ENCODE data around the gene TFAP2A.

The TFAP2A gene

DNA sequence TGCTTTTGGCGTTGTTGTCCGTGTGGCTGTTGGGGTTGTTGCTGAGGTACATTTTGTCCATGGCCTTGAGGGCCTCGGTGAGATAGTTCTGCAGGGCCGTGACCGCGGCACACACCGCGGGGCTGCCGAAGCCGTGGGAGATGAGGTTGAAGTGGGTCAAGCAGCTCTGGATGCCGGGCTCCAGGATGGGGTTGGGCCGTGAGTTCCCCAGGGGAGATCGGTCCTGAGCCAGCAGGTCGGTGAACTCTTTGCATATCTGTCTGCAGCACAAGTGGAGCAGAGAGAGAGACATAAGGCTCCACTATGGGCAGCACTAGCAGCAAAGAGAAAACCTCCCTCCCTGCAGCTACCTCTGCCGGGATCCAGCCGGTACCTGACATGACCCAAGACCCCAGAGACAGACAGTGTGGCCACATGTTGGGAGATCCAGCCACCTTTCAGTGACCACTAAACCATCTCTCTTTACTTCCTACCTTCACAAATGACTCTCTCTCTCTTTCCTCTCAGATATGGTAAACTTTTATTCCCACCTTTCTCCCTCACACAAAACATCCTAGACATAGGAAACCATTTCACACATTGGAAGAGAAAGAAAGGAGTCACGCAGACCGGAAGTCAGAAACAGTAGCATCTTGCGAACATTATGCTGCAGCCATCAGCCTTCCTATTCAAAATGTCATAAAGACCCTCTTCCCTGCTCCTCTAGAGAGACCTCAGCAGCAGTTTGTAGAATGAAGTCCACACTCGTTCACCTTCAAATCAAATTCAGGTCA, 16.2 kb downstream of the TFAP2A start:
- no peak for DNase-seq

- DNase-seq, result no peak
These were observed 17.0 kb downstream of the TFAP2A start for GRCh38 chr6:10397756-10398445.

DNA sequence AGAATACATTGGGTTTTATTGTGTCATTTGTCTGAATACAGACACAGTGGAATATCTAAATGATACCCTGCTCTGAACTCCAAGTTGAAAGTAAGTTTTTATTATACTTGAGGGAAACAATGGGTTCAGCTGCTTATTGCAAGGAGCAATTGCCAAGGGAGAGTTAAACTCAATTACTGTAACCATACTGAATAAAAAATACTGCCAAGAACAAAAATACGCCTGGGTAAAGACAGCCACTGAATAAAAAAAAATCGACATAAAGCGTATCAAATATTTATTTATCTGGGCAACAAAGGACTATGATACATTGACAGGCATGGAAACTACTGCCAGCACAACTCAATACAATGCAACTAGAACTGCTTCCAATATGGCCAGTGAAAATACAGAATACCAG, 18.1 kb downstream of the TFAP2A start:
- no peak for DNase-seq

DNA sequence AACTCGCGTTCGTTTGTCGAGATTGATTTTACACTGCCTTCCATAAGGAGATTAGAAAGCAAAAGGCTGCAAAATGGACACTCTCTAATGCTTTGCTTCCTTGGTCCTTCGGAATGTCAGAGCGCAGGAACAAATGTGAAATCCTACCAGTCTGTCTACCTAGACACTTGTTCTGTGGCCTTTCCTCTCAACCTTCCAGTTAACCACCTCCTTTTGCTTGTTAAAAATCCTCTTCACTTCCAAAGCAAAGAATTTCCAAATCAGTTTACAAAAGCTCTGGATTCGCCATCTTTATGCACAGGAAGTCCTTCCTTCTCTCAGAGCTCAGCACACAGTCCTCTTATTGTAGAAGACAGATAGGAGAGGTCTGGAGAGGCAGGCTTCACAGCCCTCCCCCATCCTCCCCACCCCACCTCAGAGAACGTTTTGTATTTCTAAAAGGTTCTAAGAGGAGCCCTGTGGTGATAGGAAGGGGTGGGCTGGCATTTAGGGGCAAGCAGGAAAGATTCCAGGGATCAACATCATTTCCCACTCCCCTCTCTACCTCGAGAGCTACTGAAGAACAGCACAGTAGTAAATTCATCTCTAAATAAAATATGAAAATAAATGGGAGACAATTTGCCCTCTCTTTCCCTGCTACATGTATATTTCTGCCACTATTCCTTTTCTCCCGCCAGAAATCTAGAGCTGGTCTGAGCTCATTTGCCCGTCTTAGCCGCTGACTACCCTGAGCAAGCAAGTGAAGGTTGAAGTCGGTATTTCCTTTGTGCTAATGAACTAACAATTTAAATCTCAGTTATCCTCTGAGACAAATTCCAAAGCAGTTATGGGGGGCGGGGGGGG, 18.9 kb downstream of the TFAP2A start:
- DNase-seq, result no peak

- DNase-seq, result no peak
These were observed 19.6 kb downstream of the TFAP2A start for GRCh38 chr6:10395171-10395703.

DNA sequence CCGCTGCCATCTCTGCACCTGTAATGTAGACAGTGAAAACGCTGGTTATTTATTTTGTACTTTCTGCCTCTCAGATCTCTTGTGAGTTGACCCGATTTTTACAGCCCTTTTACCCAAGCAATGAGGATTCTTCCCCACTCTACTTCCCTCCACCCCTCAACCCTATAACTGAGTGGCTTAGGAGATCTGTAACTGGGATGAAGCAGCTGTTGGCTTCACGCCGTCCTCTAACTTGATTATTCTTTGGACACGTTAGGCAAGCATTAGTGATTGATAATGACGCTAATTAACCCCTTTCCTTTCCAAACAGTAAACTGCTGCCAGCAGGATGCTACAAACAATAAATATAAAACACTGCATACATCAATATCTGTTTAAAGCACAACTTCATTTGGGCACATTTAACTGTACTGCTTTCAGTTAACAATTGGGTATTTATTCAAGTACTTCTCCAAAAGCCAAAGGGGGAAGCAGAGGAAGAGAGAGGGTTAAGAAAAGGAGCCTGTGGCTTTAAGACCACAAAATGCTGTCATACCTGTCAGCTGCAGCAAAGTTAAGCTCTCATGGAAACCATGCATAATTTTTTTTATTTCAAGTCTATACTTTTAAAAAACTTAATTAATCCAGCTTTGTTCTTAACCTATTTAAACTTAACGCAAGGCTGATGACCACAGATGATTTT, 21.2 kb downstream of the TFAP2A start:
- no peak for DNase-seq

DNA sequence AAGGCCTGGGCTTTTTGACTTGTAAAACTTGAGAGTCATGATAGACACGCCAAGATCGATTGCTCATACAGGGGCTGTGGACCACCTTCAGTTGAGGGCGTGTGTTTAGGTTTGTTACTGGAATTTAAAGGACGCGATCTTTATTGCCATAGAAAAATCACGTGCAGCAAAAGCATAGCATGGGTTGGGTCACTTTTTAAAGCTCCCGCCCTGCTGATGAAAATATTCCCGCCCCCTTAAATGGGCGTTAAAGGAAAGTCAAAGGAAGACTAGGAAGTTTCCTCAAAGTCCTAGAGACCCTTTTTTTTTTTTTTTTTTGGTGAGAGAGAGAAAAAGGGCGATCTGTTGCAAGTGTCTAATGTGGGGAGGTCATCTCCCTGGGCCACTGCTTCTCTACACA, 23.1 kb downstream of the TFAP2A start:
- no peak for DNase-seq

GRCh38 chr6:10391299-10391630, 23.6 kb downstream of the TFAP2A start:
- DNase-seq, result no peak

GRCh38 chr6:10390495-10391298, 24.2 kb downstream of the TFAP2A start:
- DNase-seq, result no peak

DNA sequence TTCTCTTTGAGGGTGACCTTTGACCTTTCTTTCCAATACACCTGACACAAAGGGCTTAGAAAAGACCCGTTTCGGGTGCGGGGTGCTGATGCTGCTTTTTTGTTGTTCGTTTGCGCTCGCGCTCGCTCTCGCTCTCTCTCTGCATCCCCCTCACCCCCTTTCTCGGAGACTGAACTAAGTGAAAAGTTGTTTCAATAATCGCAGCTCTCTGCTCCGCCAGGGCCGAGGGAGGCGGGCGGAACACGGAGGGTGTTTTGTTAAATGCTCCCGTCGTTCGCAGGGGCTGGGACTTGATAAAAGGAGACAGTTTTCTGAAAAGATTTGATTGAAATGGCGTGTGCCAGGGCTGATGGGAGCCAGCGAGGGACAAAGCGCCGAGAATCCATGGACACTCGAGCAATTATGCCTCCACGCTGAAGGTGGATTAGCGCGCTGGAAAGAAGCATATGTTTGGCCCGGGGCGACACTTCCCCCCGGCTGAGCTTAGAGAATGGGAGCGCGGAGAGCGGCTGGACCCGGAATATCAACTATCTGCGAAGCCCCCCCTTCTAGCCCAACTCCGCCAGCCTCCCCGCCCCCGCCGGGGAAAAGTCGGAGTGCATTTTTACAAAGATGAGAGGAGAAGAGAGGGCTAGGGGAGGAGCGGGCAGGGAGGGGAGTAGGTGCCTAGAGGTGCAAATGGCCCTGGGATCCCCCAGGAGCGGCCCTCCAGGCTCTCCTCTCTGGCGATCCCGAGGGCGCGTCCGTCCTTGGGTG, 25.0 kb downstream of the TFAP2A start:
- no peak for DNase-seq

DNA sequence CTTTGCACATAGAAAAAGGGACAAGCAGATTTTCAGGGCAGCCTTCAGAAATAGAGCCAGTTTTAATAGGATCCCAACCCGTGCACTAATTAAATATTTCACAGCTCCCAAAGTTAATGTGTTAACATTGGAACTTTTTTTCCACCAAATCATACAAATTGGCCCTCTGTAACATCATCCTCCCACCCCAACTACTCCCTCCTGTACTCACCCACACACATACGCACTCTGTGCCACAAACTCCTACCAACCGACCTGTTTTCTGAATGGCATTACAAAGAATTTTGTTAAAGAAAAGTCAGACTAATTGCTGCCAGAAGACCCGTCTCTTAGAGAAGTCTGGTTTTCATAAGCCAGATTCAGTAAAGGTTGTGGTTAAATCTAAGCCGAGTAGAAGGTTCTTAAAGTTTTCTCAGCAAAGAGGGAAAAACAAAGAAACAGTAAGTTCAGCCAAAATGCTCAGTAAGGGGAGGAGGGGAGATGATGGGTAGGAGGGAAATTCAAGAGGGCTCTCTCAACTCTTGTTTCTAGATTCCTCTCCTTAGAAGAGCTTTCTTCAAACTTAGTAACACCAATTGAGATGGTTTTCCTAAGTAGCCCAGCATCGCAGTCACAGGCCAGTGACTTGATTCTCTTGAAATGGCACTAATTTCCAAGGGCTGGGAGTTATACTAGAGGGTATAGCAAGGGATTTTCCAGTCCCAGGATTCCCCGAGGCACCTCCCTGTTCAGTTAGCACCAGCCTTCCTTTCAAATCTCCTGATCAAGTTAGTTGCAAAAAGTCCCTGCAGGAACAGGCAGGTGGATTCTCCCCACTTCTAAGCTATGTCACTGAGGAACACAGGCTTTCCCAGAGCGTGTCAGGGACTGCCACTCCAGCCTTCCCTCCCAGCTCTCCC, 27.9 kb downstream of the TFAP2A start:
- no peak for DNase-seq

DNA sequence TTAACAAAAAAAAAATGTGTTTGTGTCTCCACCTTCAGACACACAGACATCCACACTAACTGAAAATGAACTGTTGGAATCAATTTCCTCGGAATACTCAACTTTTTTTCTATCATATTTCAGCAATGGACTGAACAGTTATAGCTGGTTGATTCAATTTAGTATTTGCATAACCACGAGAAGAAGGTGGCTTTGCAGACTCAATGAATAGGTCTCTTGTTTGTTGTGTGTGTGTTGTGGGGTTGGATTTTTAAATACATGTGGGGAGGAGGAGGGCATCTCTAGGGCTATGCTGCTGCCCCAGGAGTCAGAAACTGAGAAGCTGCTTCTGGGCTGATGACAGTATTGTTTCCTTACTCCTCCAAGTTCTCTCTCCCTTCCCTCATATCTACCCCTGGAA, 28.7 kb downstream of the TFAP2A start:
- DNase-seq, result no peak

- no peak for DNase-seq
These were observed 29.2 kb downstream of the TFAP2A start for GRCh38 chr6:10385524-10386132.

GRCh38 chr6:10384610-10385523, 30.0 kb downstream of the TFAP2A start:
- no peak for DNase-seq

GRCh38 chr6:10384091-10384609, 30.7 kb downstream of the TFAP2A start:
- DNase-seq, result no peak

DNA sequence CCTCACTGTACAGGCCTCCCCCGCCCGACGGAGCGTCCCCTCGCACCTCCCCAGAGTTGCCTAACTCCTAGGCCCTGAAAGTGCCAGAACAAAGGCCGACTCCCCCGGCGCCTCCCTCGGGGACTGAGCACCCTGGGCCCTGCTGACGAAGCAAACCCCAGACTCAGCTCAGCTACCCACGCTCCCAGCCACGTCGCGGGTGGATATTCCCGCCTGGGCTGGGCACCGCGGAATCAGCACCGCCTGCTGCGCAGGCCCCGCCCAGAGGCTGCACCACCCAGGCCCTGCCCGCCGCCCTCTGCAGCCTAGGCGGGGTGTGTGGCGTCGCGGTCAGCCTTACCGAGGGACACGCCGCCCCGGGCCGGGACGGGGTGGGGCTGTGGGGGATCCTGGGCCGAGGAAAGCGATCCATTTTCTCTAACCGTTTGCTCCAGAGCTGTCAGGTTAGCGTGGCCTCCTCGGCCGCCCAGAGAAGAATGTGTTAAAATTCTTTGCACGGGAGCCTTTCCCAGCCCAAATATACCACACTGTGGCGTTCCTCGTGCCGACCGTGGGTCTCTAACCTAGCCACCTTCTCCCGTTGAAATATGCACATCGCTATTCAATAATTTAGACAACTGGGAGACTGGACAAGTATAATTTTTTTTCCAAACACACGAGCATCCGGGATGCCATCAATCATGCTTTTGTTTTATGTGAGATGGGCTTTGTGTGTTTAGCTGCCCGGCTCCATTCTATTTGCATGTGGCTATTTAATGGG, 31.4 kb downstream of the TFAP2A start:
- DNase-seq, result no peak

DNA sequence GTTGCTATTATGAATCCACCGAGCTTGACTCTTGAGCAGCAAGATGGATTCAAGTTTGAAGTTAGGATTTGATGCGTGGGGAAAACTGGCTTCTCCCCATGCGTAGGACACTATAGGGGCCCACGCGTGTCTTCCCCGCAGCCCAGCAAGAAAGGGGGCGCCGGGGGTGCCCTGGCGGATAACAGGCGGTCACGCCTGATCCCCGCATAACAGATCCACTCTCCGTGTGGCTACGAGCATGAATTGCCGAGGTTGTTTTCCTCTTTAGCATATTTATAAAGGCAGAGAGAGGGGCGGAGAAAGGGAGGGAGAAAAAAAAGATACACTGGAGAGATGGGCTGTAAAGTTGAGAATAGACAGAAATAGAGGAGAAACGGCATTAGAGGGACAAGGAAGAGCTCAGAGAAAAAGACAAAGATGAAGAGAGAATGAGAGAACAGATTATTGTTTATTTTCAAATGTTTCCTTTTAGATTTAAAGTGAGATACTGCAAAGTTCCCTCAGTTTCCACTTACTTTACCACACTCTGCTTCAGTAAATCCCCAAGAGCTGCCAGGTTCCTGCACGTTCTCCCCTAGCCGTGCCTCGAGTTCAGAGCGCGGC, 32.0 kb downstream of the TFAP2A start:
- DNase-seq, result no peak
